ENCODE measurements around the gene MYOG.

DNA sequence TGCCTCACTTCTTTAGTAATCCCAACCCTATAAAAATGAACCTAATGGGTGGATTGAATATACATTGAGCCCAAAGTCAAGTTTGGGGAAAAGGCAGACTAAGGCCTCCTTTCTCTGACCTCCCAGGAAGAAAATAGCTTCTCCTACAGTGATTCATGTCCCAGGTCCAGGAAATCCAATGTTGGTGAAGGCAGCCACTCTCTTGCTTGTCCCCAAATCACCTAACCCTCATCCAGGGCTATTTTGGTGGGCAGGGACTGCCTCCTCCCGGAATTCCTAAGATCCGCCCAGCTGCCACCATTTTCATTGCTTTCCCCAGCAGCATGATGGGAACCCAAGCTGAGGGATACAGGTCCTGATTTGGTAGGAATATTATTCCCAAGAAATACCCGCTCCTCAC, 8.4 kb downstream of the MYOG start:
- TF ChIP-seq CTCF (IDR thresholded peaks at IDR 0.05; ENCODE audit: low read length) (no peak), EZH2 (IDR thresholded peaks at IDR 0.05; ENCODE audit: borderline replicate concordance, low read length) (no peak)
